ENCODE data around the gene ARID1A. TPM values are rescaled to one million over a fixed set of nuclear protein-coding genes. Genes with fewer than 3 reads are reported as not detected.

ARID1A gene
- total and polyA plus RNA-seq, 2 donors (not counting 3 experiments of a cell fraction or from before 2014, with no cell fraction given) = 36.9 to 77.2 TPM

DNA sequence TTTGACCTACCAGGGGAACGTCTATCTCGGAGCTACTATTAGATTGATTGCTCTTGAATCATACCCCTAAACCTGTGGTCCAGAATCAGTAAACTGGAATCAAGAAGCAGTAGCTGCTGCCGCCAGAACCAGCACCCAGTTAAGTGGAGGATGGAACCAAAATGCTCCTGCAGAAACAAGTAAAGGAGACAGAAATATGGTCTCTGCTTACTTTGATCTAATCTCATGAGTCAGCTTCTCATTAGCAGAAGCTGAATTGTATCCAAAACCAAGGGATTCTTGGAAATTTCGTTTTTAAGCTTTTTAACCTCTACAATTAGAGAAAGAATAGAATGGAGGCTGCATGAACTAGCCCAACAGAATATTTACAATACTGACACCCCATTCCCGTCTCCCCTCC lies 49.4 kb downstream of the ARID1A start:
- Histone ChIP-seq H3K27ac (ENCODE audit: insufficient read depth, low read depth, low read length) (peak overlapping the region; percentile 82), H3K36me3 (ENCODE audit: control insufficient read depth in 2 of 2, extremely low read depth in 1 of 2, insufficient read depth in 2 of 2, low read length in 2 of 2) (peaks cover 0 to 5% of the 10 kb centered on the region in 2 experiments), H3K9me3 (replicated peaks; ENCODE audit: control insufficient read depth, insufficient read depth, low read length) (no peaks in the 10 kb centered on the region), H3K79me2 (ENCODE audit: control insufficient read depth, insufficient read depth, low read length) (peaks cover 64% of the 10 kb centered on the region), H3K9me1 (replicated peaks; ENCODE audit: control insufficient read depth, extremely low read depth, insufficient read depth, low read length) (no peaks in the 10 kb centered on the region), H2AFZ (ENCODE audit: low read depth, low read length) (no peak overlapping the region), H3K4me1 (ENCODE audit: control insufficient read depth, extremely low read depth, insufficient read depth, low read length) (peaks cover 27% of the 10 kb centered on the region), H3K27me3 (ENCODE audit: control insufficient read depth in 2 of 2, insufficient read depth in 2 of 2, low read length in 2 of 2) (no peaks in the 10 kb centered on the region), H4K20me1 (replicated peaks; ENCODE audit: control insufficient read depth, extremely low read depth, insufficient read depth, low read length) (no peaks in the 10 kb centered on the region), H3K9ac (replicated peaks; ENCODE audit: extremely low read depth, insufficient read depth, low read length) (peak overlapping the region; percentile 57), H3K4me2 (ENCODE audit: insufficient read depth, low read length) (peak overlapping the region; percentile 72), H3K4me3 (replicated peaks in 1 of 3; ENCODE audit: insufficient read depth in 1 of 3, low read depth in 1 of 3, low read length in 3 of 3) (peak overlapping the region in 1 of 3 experiments; percentile 35)
- dilution Hi-C loops (cut with MboI; ENCODE audit: extremely low pct_ligation_motif_present, low sequenced_read_pairs) = no loop called here
- TF ChIP-seq EZH2 (IDR thresholded peaks at IDR 0.05; ENCODE audit: borderline replicate concordance, low read depth, low read length, severe bottlenecking) (no peak), CTCF (IDR thresholded peaks at IDR 0.05; ENCODE audit: extremely low read depth in 1 of 2, insufficient read depth in 1 of 2, low read depth in 1 of 2, low read length in 2 of 2) (no peak), JUN (IDR thresholded peaks at IDR 0.05; ENCODE audit: borderline replicate concordance, insufficient read depth, insufficient read length, low read depth) (no peak), FOS (IDR thresholded peaks at IDR 0.05; ENCODE audit: borderline replicate concordance, insufficient read depth, low read length) (no peak), MYC (IDR thresholded peaks at IDR 0.05; ENCODE audit: low read depth, low read length) (no peak), POLR2A (IDR thresholded peaks at IDR 0.05; ENCODE audit: low read depth, low read length) (no peak), GATA2 (IDR thresholded peaks at IDR 0.05; ENCODE audit: insufficient read depth, insufficient read length, low read depth, low read length) (peak; percentile 41)
- TF ChIP-seq, protein P1, sequence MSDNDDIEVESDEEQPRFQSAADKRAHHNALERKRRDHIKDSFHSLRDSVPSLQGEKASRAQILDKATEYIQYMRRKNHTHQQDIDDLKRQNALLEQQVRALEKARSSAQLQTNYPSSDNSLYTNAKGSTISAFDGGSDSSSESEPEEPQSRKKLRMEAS (IDR thresholded peaks at IDR 0.05; ENCODE audit: insufficient read depth, insufficient read length) = no peak
- DNase-seq (ENCODE audit: low read depth, low spot score) (no peak), FAIRE-seq (no peak)
- ChIA-PET CTCF (interaction anchor here (0.6 to 4.0 kb wide), 10 partner anchors 9 to 275 kb away, joined by 3 to 23 read pairs (median 5); partner anchors contain the start of genes ARID1A and PIGV), POLR2A (interaction anchor here (1.1 to 1.3 kb wide), 2 partner anchors 21 to 47 kb away, joined by 3 to 4 read pairs; no protein-coding TSS in a partner anchor)
- no TSS peak for BruUV-seq (replicated peaks)
- intact Hi-C loops (cut with micrococcal nuclease) = no loop called here
